ENCODE results near the gene NIFK. TPM values are rescaled to one million over a fixed set of nuclear protein-coding genes. Genes with fewer than 3 reads are reported as not detected.

The NIFK gene
- 53.4 TPM for polyA plus RNA-seq (ENCODE audit: insufficient read length)

DNA sequence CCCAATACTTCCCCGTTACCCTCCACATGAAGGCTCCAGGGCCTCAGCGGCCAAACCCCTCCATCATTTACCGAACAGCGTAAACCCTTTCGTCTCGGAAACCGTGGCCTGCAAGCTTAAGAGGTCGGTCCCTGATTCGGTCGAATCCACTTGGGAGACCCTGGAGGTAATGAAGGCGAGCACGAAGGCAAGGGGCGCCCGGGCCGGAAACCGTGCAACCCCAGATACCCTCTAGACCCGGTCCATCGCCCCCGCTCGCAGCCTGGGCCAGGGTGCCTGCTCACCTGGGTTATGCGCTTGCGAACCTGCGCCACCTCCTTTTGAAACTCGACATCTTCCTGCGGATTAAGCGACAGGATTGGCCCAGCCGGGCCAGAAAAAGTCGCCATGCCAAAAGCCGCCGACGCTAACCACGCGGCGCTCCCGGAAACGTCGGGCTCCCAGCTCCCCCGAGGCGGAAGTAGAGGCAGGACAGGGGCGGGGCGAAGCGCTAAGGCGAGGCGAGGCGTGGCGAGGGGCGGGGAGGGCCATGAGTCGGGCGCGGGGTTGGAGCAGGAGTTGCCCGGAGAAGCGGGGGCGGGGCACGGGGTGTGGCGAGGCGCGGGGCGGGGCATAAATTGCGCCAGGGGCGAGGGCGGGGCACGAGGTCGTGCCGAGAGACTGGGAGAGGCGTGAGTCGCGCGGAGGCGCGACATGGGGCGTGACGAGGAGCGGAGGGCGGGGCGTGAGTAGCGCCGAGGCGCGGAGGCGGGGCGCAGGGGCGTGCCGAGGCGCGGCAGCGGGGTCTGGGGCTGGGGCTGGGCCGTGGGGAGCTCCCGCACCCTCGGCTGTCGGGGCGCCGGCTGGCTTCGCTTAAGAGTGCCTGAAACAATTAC, at the start of gene NIFK:
NIFK (minus strand) TSS at position 414 of the 875 bp plus-strand sequence; CDS start at position 389, 25 bp downstream.
- peak; percentile 80 for DNase-seq (ENCODE audit: low read depth)

DNA sequence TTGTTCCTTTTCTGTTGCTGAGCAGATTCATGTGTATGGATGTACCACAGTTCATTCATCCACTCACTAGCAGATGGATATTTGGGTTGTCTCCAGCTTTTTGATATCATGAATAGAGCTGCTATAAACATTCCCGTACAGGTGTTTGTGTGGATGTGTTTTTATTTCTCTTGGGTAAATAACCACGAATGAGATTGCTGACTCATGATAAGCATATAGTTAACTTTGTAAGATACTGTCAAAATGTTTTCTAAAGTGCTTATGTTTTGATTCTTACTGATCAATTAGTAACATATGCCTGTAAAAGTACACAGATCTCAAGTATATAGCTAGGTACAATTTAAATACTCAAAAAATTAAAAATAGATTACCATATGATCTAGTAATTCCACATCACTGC, 46.5 kb upstream of the NIFK start:
- no peak for DNase-seq (ENCODE audit: low read depth)

DNA sequence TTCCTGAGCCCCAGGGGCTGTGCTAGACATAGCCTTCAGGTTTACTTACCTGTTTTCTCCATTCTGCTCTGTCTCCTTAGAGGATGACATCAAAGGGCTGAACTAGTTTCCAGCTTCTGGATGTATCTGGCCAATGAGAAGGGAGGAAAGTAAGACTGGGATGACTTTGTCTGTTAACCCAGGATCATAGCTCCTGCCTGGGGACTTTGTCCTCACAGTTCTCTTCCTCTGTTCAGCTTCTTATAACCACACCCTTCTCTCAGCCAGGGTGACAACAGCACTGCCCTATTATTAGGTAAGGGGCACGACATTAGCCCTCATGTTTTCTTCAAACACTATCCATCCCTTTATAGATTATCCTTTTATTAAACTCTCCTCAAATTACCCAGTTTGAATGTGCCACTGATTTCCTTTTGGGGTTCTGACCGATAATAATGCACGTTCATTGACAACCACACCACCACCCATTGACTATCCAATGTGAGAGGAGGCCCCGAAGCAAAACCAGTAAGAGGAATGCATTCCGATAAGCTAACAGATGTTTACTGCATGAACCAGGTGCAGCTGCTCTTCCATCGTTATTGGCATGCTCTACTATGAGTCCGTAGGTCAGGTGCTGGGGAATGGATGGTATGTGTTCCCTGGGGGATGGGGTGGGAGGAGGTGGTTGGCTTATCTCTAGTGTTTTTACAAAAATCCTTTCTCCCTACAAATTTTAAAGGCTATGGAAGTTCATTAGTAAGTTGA, 42.2 kb upstream of the NIFK start:
- no peak for DNase-seq (ENCODE audit: low read depth)

DNA sequence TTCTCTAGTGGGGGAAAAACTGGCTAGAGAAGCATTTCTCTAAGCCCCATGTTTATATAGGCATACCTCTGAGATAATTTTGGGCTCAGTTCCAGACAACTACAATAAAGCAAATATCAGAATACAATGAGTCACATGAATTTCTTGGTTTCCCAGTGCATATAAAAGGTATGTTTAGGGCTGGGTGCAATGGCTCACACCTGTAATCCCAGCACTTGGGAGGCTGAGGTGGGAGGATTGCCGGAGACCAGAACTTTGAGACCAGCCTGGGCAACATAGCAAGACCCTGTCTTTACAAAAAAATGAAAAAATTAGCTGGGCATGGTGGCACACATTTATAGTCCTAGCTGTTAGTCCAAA, 41.0 kb upstream of the NIFK start:
- DNase-seq (ENCODE audit: low read depth) = no peak

DNA sequence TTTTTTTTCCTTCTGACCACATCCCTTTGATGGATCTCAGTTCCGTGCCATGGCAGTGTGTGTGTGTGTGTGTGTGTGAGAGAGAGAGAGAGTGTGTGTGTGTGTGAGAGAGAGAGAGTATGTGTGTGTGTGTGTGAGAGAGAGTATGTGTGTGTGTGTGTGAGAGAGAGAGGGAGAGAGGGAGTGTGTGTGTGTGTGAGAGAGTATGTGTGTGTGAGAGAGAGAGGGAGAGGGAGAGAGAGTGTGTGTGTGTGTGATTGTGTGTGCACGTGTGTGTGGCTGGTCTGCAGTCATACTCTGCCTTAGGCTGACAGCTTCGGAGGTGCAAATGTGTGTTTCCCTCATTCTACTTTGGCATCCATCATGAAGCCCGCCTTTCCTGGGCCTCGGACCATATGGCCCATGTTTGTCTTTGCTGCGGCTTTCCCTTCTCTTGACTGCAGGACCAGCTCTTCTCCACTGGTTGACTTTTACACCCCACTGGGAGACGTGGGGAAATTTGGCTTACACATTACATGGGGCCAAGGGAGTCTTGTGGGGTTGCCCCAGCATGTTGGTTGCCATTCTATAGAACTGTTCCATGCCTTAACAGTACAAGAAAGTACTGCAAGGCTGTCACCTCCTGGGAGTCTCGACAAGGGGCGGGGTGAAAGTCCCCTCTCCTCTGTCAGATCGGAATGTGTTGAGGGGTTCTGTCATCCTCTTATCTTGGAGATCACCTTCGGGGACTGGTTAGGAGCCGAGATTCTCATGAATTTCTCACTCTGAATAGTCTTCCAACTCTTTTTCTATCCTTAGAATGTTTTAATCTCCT, 40.4 kb upstream of the NIFK start:
- DNase-seq (ENCODE audit: low read depth) = no peak

DNA sequence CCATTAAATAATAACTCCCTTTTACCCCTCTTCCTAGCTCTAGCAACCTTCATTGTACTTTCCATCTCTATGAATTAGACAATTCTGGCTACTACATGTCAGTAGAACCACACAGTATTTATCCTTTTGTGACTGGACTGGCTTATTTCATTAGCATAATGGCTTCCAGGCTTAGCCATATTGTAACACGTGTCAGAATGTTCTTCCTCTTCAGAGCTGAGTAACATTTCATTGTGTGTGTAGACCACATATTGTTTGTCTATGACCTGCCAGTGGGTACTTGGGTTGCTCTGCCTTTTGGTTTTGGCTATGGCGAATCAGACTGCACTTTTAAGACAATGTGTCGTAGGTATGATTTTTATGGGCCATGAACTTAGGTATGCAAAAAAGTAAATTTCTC, 39.7 kb upstream of the NIFK start:
- DNase-seq (ENCODE audit: low read depth) = no peak

DNA sequence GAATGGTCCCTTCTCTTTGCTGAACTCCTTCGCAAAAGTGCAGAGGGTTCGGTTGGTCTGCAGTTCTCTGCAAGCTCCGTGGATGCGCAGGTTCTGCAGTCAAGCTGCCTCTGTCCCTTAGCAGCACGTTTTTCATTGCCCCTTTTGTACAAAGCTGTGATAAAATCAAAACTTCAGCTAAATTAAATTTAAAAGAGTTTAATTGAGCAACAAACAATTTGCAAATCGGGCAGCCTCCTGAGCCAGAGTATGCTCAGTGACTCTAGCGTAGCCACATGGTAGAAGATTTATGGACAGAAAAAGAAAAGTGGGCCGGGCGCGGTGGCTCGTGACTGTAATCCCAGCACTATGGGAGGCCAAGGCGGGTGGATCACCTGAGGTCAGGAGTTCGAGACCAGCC, 37.6 kb upstream of the NIFK start:
- no peak for DNase-seq (ENCODE audit: low read depth)

DNA sequence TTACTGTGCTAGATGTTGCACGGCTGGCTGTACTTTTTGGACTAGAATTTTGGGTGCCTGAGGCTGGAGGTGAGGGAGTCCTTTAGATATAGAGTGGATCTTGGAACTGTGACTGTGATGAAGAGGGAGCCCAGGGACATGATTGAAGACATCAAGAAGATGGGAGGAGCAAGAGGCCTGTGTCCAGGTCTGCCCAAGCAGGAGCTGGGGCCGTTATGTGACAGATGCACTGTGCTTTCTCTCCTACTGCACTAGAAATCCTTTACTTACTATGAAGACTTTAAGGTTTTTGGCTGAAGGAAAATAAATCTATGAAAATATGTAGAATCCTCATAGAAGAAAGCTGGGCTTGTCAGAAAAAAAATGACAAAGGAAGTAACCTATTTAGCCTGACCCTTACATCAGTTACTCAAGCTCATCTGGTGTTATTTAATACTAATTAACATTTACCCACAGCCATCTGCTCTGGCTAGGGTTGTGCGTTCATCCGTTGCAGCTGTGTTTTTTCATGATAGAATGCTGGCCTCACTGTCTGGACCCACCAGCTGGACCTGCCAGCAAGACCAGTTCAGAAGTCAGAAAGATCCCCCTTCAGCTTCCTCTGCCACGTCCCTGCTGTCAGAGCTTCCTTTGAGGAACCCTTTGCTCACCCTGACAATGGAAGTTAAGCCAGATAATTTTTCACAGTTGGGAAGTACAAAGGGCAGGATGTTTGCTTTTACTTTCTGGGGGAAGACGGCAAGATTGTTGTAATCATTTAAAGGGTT, 35.5 kb upstream of the NIFK start:
- no peak for DNase-seq (ENCODE audit: low read depth)

DNA sequence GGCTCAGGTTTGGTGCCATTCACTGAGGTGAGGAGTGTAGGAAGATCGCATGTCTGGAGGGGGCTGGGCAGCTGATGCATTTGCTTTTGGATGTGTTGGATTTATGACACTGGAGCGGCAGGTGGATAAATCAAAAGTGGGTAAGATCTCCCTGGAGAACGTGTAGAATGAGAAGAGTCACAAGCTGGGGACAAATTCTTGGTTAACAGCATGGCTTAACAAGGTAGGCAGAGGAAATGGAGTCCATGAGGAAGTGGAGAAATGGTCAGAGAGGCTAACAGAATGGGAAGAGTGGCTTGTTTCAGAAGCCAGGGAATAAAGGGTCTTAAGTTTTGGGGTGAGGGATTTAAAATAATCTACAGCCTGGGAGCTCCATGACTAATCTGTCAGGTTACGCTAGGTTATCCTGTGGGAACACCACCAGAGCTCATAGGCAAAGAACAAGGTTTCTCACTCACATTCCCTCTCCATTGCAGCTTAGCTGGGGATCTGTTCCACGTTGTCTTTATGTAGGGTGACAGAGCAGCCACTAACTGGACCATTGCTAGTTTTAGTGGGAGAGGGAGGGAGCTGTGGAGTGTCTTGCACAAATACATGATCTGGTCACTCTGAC, 31.6 kb upstream of the NIFK start:
- no peak for DNase-seq (ENCODE audit: low read depth)

DNA sequence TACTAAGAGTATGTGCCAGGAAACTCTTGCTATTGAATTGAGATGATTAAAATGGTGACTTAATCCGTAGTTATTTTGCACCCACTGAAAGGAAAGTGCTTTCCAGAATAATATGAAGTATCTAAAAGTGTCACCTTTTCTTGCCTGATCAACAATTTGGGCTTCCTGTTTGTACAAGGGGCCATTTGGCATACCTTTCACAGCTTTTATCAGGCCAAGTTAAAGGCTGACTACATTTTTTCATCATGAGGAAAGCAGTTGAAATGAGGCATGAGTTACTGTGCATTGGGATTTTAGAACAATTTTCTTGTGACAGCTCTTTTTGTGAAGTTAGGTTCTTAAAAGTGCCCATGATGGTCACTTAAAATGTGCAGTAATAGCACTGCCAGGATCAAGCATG, 29.9 kb upstream of the NIFK start:
- no peak for DNase-seq (ENCODE audit: low read depth)

DNA sequence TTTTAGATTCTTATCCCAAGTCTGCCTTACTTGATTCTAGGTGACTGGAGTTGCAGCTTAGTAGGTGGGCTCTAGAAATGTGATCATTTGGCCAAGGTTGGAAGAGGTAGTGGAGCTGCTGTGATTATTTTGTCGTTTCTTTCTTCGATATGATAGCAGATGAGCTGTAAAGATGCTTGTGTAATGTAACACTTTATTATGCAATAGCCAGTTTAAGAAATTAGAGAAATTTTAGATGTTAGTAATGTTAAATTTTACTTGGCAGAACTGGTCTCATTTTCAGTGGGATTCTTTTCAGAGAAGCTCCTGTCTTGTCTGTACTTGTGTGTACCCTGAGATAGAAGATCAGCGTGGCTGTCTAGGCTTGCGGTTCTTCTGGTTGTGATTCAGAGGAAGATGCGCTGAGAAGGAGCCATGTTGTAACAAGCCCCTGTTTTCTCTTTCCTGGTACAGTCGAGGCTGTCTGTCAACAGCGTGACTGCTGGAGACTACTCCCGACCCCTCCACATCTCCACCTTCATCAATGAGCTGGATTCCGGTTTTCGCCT, 28.1 kb upstream of the NIFK start:
- DNase-seq (ENCODE audit: low read depth) = no peak

DNA sequence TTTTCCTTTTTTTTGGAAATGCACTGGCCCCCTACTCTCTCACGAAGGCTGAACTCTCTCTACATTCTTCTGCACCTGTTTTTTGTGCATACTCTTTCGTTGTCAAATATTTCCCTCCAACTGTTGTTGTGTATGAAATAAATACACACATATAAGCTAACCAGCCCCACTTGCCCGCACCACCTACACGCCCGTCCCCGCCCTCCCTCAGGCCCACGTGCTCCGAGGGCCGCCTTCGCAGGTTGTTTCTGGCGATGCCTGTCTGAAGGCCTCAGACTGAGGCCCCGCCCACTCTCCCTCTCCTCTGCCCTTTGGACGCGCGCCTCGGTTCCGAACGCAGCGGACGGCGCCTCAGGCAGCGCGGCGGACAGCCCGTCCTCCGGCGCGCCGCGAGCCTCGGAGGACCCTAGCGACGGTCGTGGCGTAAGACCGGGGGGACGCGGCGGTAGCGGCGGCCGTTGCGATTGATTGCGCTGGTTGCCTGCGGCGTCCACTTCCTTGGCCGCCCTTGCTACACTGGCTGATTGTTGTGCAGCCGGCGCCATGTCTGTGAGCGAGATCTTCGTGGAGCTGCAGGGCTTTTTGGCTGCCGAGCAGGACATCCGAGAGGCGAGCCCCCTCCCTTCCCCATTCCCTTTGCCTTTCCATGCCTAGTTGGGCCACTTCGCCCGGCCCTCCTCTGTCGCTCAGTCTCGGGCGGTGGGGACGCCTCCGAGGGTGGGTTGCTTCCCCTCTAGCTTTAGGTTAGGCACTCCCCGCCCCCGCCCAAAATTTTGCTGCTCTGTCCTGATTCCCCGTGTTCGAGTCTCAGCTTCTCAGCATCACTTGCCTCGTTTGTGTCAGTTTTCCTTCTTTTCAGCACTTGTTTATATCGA, 18.8 kb upstream of the NIFK start, which contains the start of gene TSN:
TSN (plus strand) TSS at position 415 of the 875 bp plus-strand sequence; CDS start at position 544, 129 bp downstream.
- DNase-seq (ENCODE audit: low read depth) = peak; percentile 85

DNA sequence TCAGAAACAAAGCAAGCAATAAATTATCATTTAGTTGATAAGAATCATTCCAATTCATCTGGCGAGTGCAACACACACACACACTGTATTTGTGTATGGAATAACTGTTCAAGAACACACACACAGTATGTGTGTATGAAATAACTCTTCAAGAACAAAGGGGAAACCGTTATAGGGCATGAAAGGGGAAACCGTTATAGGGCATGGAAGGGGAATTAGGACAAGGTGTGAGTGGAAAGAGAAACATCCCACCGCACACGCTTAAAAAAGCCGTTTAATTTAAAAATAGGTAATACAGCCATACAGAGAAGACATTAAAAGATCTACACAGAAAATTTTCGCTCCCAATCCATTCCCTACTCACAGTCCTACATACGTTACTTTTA, 18.2 kb upstream of the NIFK start:
- DNase-seq (ENCODE audit: low read depth) = no peak

DNA sequence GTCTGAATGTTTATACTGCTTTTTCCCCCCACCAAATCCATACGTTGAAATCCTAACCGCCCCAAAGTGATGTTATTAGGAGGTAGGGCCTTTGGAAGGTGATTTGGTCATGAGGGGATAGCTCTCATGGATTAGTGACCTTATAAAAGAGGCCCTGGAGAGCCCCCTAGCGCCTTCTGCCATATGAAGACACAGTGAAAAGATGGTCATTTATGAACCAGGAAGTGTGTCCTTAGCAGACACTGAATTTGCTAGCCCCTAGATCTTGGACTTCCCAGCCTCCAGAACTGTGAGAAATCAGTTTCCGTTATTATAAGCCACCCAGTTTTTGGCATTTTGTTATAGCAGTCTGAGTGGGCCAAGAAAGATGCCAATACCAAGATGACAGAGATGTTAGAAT, 11.5 kb upstream of the NIFK start:
- no peak for DNase-seq (ENCODE audit: low read depth)

DNA sequence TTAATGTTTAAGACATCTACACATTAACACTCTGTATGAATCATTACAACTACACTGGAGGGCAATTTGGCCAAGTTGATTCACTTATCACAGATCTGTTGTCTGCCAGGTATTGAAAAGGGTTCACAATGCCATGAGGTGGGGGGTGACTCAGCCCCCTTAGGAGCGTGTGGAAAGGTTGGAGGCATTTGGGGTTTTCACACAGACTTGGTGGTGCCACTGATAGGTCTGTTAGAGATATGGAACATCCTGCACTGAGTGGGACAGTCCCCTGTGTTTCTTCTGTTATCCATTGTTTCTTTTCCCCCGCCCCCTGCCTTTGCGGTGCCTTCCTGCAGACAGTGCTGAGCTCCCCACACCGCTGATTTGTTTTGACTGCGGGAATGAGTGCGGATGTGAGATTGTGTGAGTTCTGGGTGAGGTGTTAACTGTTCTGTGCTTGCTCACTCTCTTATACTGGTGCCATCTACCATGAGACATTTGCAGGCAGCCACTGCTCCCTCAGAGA, 9.4 kb upstream of the NIFK start:
- no peak for DNase-seq (ENCODE audit: low read depth)

DNA sequence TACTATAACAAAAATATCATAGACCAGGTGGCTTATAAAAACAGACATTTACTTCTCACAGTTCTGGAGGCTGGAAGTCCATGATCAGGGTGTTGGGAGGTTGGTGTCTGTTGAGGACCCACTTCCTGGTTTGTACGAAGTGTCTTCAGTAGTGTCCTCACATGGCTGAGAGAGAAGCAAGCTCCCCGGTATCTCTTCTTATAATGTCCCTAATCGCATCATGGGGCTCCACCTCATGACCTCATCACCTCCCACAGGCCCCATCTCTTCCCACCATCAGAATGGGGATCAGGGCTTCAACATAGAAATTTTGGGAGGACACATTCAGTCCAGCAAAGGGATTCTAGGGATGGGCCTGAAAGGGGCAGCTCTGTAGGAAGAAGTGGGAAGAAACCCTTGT, 4.8 kb upstream of the NIFK start:
- DNase-seq (ENCODE audit: low read depth) = no peak

DNA sequence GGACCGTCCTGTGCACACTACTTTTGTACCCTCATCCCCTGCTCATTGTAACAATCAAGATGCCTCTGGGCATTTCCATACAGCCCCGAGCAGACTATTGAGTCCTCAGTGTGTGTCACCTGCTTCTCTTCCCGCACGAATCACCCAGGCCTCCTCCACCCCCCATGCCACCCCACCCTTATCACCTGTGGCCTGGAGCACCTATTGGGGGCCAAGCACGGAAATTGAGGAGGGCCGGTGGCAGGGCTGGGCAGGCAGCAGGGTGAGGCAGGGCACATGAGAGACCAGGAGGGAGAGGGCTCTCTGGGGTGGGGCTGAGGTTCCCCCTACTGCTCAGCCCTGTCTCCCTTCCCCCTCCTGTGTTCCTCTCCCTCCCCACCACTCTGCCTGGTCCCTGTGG, 4.3 kb upstream of the NIFK start:
- DNase-seq (ENCODE audit: low read depth) = no peak

DNA sequence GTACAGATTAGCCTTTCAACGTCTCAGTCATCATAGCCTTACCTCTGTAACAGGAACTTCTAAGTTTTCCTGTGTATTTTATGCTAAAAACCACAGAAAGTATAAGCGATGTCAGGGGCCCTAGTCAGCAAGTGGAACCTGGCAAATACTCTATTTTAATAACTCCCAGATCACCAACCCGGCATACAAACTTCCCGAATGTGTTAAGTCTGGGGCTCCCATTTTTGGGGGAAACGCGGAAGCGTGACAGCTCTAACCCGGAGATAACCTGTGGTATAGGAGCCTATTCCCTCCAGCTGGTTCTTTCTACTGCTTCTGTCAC, 574 bp downstream of the NIFK start:
- no peak for DNase-seq (ENCODE audit: low read depth)

DNA sequence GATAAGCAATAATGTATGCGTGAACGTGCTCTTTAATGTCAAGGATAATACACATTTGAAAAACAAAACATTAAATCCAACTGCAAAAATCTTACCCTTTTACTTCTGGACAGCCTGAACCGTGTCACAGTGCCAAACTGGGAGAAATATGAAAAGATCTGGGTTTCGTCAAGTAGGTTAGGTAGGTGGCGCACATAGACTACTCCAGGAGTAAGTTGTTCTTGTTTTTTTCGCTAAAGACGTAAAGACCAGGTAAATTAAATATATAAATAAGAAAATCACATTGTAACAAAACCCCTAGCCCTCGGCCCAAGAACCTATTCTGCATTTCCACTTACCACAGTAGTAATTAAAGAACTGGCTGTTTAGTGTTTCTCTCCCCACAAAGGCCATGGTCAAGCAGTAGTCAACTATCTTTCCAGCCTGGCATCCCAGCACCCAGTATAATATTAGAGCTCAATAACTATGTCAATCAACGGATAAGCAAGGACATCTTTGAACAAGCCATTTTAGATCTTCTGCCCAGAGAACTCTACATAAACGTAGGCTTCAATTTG, 1.1 kb downstream of the NIFK start:
- no peak for DNase-seq (ENCODE audit: low read depth)

All from forelimb muscle (tissue), 1 donor.